K562 (cell line): ENCODE data around the gene CPED1. TPM values are rescaled to one million over a fixed set of nuclear protein-coding genes. Genes with fewer than 3 reads are reported as not detected.

Source experiments
- GABPB1 ChIP-seq: sonication (generic); formaldehyde crosslinking; IDR thresholded peaks from 2 replicates; pipeline ENCODE4 v1.8.0; 2022; ENCODE audit warnings: mild to moderate bottlenecking, missing genetic modification reagents
- GATAD2B ChIP-seq: fragments of 450-650 bp; IDR thresholded peaks from 2 replicates; pipeline ENCODE4 v1.6.1; 2017; ENCODE audit warnings: mild to moderate bottlenecking, borderline replicate concordance
- HNRNPL ChIP-seq: fragments of 200-400 bp; formaldehyde crosslinking; IDR thresholded peaks from 2 replicates; pipeline ENCODE4 v1.6.1; 2017; ENCODE audit warnings: low read depth, mild to moderate bottlenecking, low read length
- ILF3 ChIP-seq: fragments of 450-650 bp; IDR thresholded peaks from 2 replicates; pipeline ENCODE4 v1.6.1; 2018; ENCODE audit warnings: antibody characterized with exemption, mild to moderate bottlenecking, moderate library complexity, borderline replicate concordance
- LARP7 ChIP-seq: fragments of 450-650 bp; IDR thresholded peaks from 2 replicates; pipeline ENCODE4 v1.6.1; 2016
- MAFF ChIP-seq: IDR thresholded peaks from 2 replicates; pipeline ENCODE4 v1.6.1; 2012; ENCODE audit warnings: low read length, improper control_type of control experiment
- MEIS2 ChIP-seq: fragments of 450-650 bp; IDR thresholded peaks from 2 replicates; pipeline ENCODE4 v1.6.1; 2014; ENCODE audit warnings: mild to moderate bottlenecking; ENCODE audit not compliant: partially characterized antibody
- MTA1 ChIP-seq: fragments of 450-650 bp; IDR thresholded peaks from 2 replicates; pipeline ENCODE4 v1.6.1; 2017; ENCODE audit warnings: borderline replicate concordance
- NFXL1 ChIP-seq: fragments of 450-650 bp; formaldehyde crosslinking; IDR thresholded peaks from 2 replicates; pipeline ENCODE4 v1.4.0; 2021; ENCODE audit warnings: mild to moderate bottlenecking
- NONO ChIP-seq, 2 experiments: fragments of 200-400 bp in 1 of 2; fragments of 450-650 bp in 1 of 2; formaldehyde crosslinking in 1 of 2; IDR thresholded peaks; 2 replicates each; pipeline ENCODE4 v1.6.1; 2017; ENCODE audit warnings: low read depth in 2 of 2, mild to moderate bottlenecking in 2 of 2, moderate library complexity in 2 of 2, low read length in 1 of 2
- RHOXF2B ChIP-seq: fragments of 250-450 bp; sonication (Bioruptor Pico); conservative IDR thresholded peaks from 2 replicates; pipeline ENCODE4 v1.5.1; 2021
- SIN3A ChIP-seq, 2 experiments: fragments of 150-350 bp in 1 of 2; IDR thresholded peaks; 2 replicates each; pipeline ENCODE4 v1.6.1; 2011 to 2016; ENCODE audit warnings: borderline replicate concordance in 2 of 2, low read depth in 2 of 2, low read length in 2 of 2, mild to moderate bottlenecking in 2 of 2, moderate library complexity in 2 of 2; ENCODE audit not compliant: control insufficient read depth in 1 of 2
- ZNF140 ChIP-seq: fragments of 250-450 bp; sonication (Bioruptor Pico); IDR thresholded peaks from 2 replicates; pipeline ENCODE4 v1.8.0; 2021; ENCODE audit warnings: moderate library complexity, mild to moderate bottlenecking, inconsistent platforms
- ZNF384 ChIP-seq: IDR thresholded peaks from 2 replicates; pipeline ENCODE4 v1.6.1; 2012; ENCODE audit warnings: low read depth, low read length, improper control_type of control experiment
- ZSCAN32 ChIP-seq: fragments of 450-650 bp; formaldehyde crosslinking; IDR thresholded peaks from 2 replicates; pipeline ENCODE4 v1.4.0; 2020; ENCODE audit warnings: mild to moderate bottlenecking, moderate library complexity
- polyA plus RNA-seq, 8 experiments: library from polyadenylated mRNA; depleted of rRNA in 4 of 8; stranded (reverse) in 5 of 8; unstranded in 3 of 8; fragments of >200 nt; fragmentation: Nextera tagmentation in 2 of 8; fragmentation: Illumina TruSeq in 1 of 8; extraction: Ambion mirVana in 2 of 8; extraction: Trizol in 1 of 8; gene quantifications; 2 replicates each; pipeline versions ENCODE4 v1.2.1 to v1.2.3, GENCODE V29; 2011 to 2014; ENCODE audit warnings: inconsistent platforms in 1 of 8, missing spikeins in 1 of 8
- total RNA-seq, 7 experiments: library from RNA; depleted of rRNA in 6 of 7; stranded (reverse); fragments of >200 nt in 6 of 7; fragmentation: Illumina TruSeq in 2 of 7; extraction: Trizol in 2 of 7; gene quantifications; 2 replicates each; pipeline versions ENCODE4 v1.2.1 to v1.2.3, GENCODE V29; 2011 to 2021; ENCODE audit warnings: low replicate concordance in 1 of 7
- TF ChIP-seq, protein P1 (sequence below): fragments of 250-450 bp; sonication (Bioruptor Pico); IDR thresholded peaks from 2 replicates; pipeline ENCODE4 v1.9.0; 2021; ENCODE audit warnings: mild to moderate bottlenecking
- TF ChIP-seq, protein P2 (sequence below), 3 experiments: IDR thresholded peaks in 2 of 3; conservative IDR thresholded peaks in 1 of 3; 2 replicates each; pipeline ENCODE4 v1.5.1; 2011 to 2012; ENCODE audit warnings: low read length in 3 of 3, mild to moderate bottlenecking in 3 of 3, control low read depth in 2 of 3, improper control_type of control experiment in 1 of 3, inconsistent platforms in 1 of 3, low read depth in 1 of 3, mixed read lengths in 1 of 3, moderate library complexity in 1 of 3; ENCODE audit not compliant: insufficient read depth in 2 of 3
- TF ChIP-seq, protein P3 (sequence below): fragments of 450-650 bp; IDR thresholded peaks from 2 replicates; pipeline ENCODE4 v1.6.1; 2017; ENCODE audit warnings: antibody characterized with exemption, mild to moderate bottlenecking
- TF ChIP-seq, protein P4 (sequence below): sonication (generic); formaldehyde crosslinking; IDR thresholded peaks from 2 replicates; pipeline ENCODE4 v1.8.1; 2023; ENCODE audit warnings: mild to moderate bottlenecking, missing genetic modification reagents

The CPED1 gene
- total and polyA plus RNA-seq, 9 of the 15 experiments (the other 6 are each of a cell fraction or from before 2014, with no cell fraction given), result 195 to 393 (median 290) TPM

DNA sequence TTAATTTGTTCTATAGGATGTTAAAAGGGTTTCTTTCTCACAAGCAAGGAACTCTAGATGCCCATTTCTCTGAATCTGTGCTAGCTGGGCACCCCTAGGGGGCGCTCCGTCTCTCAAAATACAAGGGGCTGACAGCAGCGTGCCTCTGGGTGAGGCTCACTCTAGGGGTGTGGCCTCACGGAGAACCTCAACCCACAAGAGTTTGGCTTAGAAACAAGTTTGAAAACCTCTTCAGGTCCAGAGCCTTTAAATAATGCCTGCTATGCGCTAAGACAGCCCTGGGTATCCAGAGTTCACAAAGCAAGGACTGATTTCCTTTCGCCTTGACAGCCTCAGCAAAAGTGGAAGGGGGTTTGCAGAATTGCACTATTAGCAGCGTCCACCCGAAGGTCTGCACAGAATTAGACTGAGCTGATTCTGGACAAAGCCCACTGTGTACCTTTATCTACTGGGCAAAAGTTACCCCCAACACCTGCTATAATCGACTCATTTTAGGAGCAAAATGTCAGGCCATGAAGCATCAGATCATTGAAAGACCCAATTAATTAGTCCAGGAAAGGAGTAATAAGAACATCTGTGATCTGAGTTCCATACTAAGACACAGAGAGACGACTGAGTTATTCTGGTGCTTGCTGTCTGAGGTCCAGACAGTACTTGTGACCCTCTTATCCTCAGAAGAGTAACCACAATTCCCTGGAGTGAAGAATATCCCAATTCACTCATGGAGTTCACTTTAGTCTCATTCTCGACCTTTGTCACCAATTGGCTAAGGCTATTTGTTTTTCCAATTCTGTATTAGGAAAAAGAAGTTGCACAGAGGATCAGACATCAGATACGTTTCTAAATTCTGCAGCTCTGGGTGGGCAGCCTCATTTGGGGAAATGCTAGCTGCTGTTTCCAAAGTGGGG lies 574 bp upstream of the CPED1 start (continued):
- TF ChIP-seq, protein P1, sequence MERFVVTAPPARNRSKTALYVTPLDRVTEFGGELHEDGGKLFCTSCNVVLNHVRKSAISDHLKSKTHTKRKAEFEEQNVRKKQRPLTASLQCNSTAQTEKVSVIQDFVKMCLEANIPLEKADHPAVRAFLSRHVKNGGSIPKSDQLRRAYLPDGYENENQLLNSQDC (CRISPR knock-in tag), result 0 out of 2 replicates have a peak, but pooled peaks have one; percentile 7
- no peak for TF ChIP-seq ZNF140
- TF ChIP-seq NFXL1, result 0 out of 2 replicates have a peak, but pooled peaks have one; percentile 1
- TF ChIP-seq ZSCAN32 (CRISPR knock-in tag), result 0 out of 2 replicates have a peak, but pooled peaks have one; percentile 44
- TF ChIP-seq ILF3, result 0 out of 2 replicates have a peak, but pooled peaks have one; percentile 18
- TF ChIP-seq MEIS2, result peak; percentile 55
- TF ChIP-seq HNRNPL, result 0 out of 2 replicates have a peak, but pooled peaks have one; percentile 61
- TF ChIP-seq GABPB1 (CRISPR knock-in tag), result peak; percentile 25; the same call in 1 of the 2 replicates
- peak; percentile 30; the same call in 1 of the 2 replicates for TF ChIP-seq MAFF
- TF ChIP-seq LARP7, result 0 out of 2 replicates have a peak, but pooled peaks have one; percentile 29
- TF ChIP-seq SIN3A (IDR thresholded peaks at IDR 0.05; ENCODE audit: borderline replicate concordance in 2 of 2, control insufficient read depth in 1 of 2, low read depth in 2 of 2, low read length in 2 of 2), result peak; percentile 32 to 82; a peak in 3 of 4 replicates
- peak in 1 of 2 experiments; percentile 39; a peak in 1 of 4 replicates for TF ChIP-seq NONO (IDR thresholded peaks at IDR 0.05; ENCODE audit: low read depth in 2 of 2, low read length in 1 of 2)
- TF ChIP-seq MTA1, result peak; percentile 23; the same call in 1 of the 2 replicates
- TF ChIP-seq GATAD2B, result peak; percentile 39; the same call in 1 of the 2 replicates
- 0 out of 2 replicates have a peak, but pooled peaks have one; percentile 14 for TF ChIP-seq ZNF384
- TF ChIP-seq, protein P2, sequence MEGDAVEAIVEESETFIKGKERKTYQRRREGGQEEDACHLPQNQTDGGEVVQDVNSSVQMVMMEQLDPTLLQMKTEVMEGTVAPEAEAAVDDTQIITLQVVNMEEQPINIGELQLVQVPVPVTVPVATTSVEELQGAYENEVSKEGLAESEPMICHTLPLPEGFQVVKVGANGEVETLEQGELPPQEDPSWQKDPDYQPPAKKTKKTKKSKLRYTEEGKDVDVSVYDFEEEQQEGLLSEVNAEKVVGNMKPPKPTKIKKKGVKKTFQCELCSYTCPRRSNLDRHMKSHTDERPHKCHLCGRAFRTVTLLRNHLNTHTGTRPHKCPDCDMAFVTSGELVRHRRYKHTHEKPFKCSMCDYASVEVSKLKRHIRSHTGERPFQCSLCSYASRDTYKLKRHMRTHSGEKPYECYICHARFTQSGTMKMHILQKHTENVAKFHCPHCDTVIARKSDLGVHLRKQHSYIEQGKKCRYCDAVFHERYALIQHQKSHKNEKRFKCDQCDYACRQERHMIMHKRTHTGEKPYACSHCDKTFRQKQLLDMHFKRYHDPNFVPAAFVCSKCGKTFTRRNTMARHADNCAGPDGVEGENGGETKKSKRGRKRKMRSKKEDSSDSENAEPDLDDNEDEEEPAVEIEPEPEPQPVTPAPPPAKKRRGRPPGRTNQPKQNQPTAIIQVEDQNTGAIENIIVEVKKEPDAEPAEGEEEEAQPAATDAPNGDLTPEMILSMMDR (IDR thresholded peaks at IDR 0.05 in 2 of 3, conservative IDR thresholded peaks at IDR 0.05 in 1 of 3; ENCODE audit: insufficient read depth in 2 of 3, low read depth in 1 of 3, low read length in 3 of 3), result peak; percentile 97 to 100 (median 99)
- 0 out of 2 replicates have a peak, but pooled peaks have one; percentile 2 for TF ChIP-seq RHOXF2B (CRISPR knock-in tag)
- TF ChIP-seq, protein P3, sequence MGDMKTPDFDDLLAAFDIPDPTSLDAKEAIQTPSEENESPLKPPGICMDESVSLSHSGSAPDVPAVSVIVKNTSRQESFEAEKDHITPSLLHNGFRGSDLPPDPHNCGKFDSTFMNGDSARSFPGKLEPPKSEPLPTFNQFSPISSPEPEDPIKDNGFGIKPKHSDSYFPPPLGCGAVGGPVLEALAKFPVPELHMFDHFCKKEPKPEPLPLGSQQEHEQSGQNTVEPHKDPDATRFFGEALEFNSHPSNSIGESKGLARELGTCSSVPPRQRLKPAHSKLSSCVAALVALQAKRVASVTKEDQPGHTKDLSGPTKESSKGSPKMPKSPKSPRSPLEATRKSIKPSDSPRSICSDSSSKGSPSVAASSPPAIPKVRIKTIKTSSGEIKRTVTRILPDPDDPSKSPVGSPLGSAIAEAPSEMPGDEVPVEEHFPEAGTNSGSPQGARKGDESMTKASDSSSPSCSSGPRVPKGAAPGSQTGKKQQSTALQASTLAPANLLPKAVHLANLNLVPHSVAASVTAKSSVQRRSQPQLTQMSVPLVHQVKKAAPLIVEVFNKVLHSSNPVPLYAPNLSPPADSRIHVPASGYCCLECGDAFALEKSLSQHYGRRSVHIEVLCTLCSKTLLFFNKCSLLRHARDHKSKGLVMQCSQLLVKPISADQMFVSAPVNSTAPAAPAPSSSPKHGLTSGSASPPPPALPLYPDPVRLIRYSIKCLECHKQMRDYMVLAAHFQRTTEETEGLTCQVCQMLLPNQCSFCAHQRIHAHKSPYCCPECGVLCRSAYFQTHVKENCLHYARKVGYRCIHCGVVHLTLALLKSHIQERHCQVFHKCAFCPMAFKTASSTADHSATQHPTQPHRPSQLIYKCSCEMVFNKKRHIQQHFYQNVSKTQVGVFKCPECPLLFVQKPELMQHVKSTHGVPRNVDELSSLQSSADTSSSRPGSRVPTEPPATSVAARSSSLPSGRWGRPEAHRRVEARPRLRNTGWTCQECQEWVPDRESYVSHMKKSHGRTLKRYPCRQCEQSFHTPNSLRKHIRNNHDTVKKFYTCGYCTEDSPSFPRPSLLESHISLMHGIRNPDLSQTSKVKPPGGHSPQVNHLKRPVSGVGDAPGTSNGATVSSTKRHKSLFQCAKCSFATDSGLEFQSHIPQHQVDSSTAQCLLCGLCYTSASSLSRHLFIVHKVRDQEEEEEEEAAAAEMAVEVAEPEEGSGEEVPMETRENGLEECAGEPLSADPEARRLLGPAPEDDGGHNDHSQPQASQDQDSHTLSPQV, result peak; percentile 77
- TF ChIP-seq, protein P4, sequence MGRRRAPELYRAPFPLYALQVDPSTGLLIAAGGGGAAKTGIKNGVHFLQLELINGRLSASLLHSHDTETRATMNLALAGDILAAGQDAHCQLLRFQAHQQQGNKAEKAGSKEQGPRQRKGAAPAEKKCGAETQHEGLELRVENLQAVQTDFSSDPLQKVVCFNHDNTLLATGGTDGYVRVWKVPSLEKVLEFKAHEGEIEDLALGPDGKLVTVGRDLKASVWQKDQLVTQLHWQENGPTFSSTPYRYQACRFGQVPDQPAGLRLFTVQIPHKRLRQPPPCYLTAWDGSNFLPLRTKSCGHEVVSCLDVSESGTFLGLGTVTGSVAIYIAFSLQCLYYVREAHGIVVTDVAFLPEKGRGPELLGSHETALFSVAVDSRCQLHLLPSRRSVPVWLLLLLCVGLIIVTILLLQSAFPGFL (CRISPR knock-in tag), result 0 out of 2 replicates have a peak, but pooled peaks have one; percentile 39
